ENCODE results near the gene EFCAB8. TPM values are rescaled to one million over a fixed set of nuclear protein-coding genes. Genes with fewer than 3 reads are reported as not detected.

Gene EFCAB8
- total and polyA plus RNA-seq, 2 donors from 2014 or later, result 0.13 TPM; not detected in 1

GRCh38 chr20:32906871-32907495 is 48.3 kb downstream of the EFCAB8 start:
- DNase-seq (peak in 1 of 5 donors; percentile 65), FAIRE-seq (no peak)
- H3K27ac ChIP-seq (ENCODE audit: low read depth in 2 of 2, low read length in 2 of 2), result no peak overlapping the region
- H3K4me1 ChIP-seq (ENCODE audit: control insufficient read depth in 2 of 3, insufficient read depth in 2 of 3, low read depth in 1 of 3, low read length in 3 of 3), result no peaks in the 10 kb centered on the region
- H3K4me3 ChIP-seq (ENCODE audit: low read length in 3 of 3), result no peak overlapping the region
- no peak for TF ChIP-seq CTCF (IDR thresholded peaks at IDR 0.05; ENCODE audit: borderline replicate concordance, extremely low read depth, insufficient read depth)
- intact Hi-C loops (cut with DNase I), result loop anchor here (10.0 kb wide), 1 partner anchor 388 kb away; no protein-coding TSS in a partner anchor
- H3K36me3 ChIP-seq (ENCODE audit: control insufficient read depth in 2 of 3, insufficient read depth in 3 of 3, low read length in 3 of 3), result no peaks in the 10 kb centered on the region
- no peaks in the 10 kb centered on the region for H3K27me3 ChIP-seq (ENCODE audit: control insufficient read depth, insufficient read depth, low read length)
- no peak overlapping the region for H3K9ac ChIP-seq (ENCODE audit: low read length in 3 of 3)
- H3K9me3 ChIP-seq (ENCODE audit: control insufficient read depth in 2 of 3, insufficient read depth in 1 of 3, low read length in 3 of 3), result no peaks in the 10 kb centered on the region

- peak in 1 of 5 donors; percentile 39 for DNase-seq
These were observed 49.2 kb downstream of the EFCAB8 start for GRCh38 chr20:32907886-32908285.

GRCh38 chr20:32908334-32909292 is 49.9 kb downstream of the EFCAB8 start:
- DNase-seq (peak in 1 of 5 donors; percentile 64), FAIRE-seq (no peak)
- intact Hi-C loops (cut with DNase I), result loop anchor here (10.0 kb wide), 1 partner anchor 386 kb away; no protein-coding TSS in a partner anchor
- Histone ChIP-seq H3K4me1 (ENCODE audit: control insufficient read depth in 2 of 3, insufficient read depth in 2 of 3, low read depth in 1 of 3, low read length in 3 of 3) (no peaks in the 10 kb centered on the region), H3K9ac (ENCODE audit: low read length in 3 of 3) (no peak overlapping the region), H3K27ac (ENCODE audit: low read depth in 2 of 2, low read length in 2 of 2) (no peak overlapping the region), H3K9me3 (ENCODE audit: control insufficient read depth in 2 of 3, insufficient read depth in 1 of 3, low read length in 3 of 3) (peaks cover 0 to 2% (median 0%) of the 10 kb centered on the region in 3 donors), H3K36me3 (ENCODE audit: control insufficient read depth in 2 of 3, insufficient read depth in 3 of 3, low read length in 3 of 3) (no peaks in the 10 kb centered on the region), H3K27me3 (ENCODE audit: control insufficient read depth, insufficient read depth, low read length) (no peaks in the 10 kb centered on the region), H3K4me3 (ENCODE audit: low read length in 3 of 3) (no peak overlapping the region)
- no peak for TF ChIP-seq CTCF (IDR thresholded peaks at IDR 0.05; ENCODE audit: borderline replicate concordance, extremely low read depth, insufficient read depth)

More at GRCh38 chr20:32907886-32908285, 49.2 kb downstream of the EFCAB8 start:
- FAIRE-seq, result no peak
- no peak for TF ChIP-seq CTCF (IDR thresholded peaks at IDR 0.05; ENCODE audit: borderline replicate concordance, extremely low read depth, insufficient read depth)
- Histone ChIP-seq H3K4me1 (ENCODE audit: control insufficient read depth in 2 of 3, insufficient read depth in 2 of 3, low read depth in 1 of 3, low read length in 3 of 3) (no peaks in the 10 kb centered on the region), H3K27me3 (ENCODE audit: control insufficient read depth, insufficient read depth, low read length) (no peaks in the 10 kb centered on the region), H3K9me3 (ENCODE audit: control insufficient read depth in 2 of 3, insufficient read depth in 1 of 3, low read length in 3 of 3) (peaks cover 0 to 2% (median 0%) of the 10 kb centered on the region in 3 donors), H3K9ac (ENCODE audit: low read length in 3 of 3) (no peak overlapping the region), H3K36me3 (ENCODE audit: control insufficient read depth in 2 of 3, insufficient read depth in 3 of 3, low read length in 3 of 3) (no peaks in the 10 kb centered on the region), H3K4me3 (ENCODE audit: low read length in 3 of 3) (no peak overlapping the region), H3K27ac (ENCODE audit: low read depth in 2 of 2, low read length in 2 of 2) (no peak overlapping the region)
- intact Hi-C loops (cut with DNase I), result loop anchor here (10.0 kb wide), 1 partner anchor 387 kb away; no protein-coding TSS in a partner anchor

All from kidney (tissue), 14 donors.